ENCODE data around the gene SOAT1.
"Not testable (repeated sequence)": the region's sequence is repeated elsewhere in the genome, so short reads cannot be mapped to it uniquely, and the experiment has no call there.

SOAT1 gene

GRCh38 chr1:179293340-179294327 lies at the start of gene SOAT1:
Gene SOAT1, plus strand, starts transcription at chr1:179293797. Its CDS starts 8,888 bp downstream, at chr1:179302685.
- peak; percentile 84 to 95 (median 84) for DNase-seq (ENCODE audit: low read depth in 3 of 3)

- DNase-seq (ENCODE audit: low read depth in 3 of 3): not testable (repeated sequence)
Measured at GRCh38 chr1:179245426-179245825, 48.2 kb upstream of the SOAT1 start.

DNA sequence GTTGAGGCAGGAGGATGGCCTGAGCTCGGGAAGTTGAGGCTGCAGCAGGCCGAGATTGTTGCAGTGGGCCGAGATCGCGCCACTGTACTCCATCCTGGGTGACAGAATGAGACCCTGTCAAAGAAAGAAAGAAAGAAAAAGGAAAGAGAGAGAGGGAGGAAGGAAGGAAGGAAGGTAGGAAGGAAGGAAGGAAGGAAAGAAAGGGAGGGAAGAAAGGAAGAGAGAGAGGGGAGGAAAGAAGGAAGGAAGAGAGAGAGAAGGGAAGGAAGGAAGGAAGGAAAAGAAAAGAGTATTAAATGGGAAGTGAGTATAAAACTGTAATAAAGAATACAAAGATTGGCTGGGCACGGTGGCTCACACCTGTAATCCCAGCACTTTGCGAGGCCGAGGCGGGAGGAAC lies 45.7 kb upstream of the SOAT1 start:
- no peak for DNase-seq (ENCODE audit: low read depth in 3 of 3)

- no peak for DNase-seq (ENCODE audit: low read depth in 3 of 3)
Measured at GRCh38 chr1:179251675-179252074, 41.9 kb upstream of the SOAT1 start.

GRCh38 chr1:179252606-179253005 lies 41.0 kb upstream of the SOAT1 start:
- no peak for DNase-seq (ENCODE audit: low read depth in 3 of 3)

DNA sequence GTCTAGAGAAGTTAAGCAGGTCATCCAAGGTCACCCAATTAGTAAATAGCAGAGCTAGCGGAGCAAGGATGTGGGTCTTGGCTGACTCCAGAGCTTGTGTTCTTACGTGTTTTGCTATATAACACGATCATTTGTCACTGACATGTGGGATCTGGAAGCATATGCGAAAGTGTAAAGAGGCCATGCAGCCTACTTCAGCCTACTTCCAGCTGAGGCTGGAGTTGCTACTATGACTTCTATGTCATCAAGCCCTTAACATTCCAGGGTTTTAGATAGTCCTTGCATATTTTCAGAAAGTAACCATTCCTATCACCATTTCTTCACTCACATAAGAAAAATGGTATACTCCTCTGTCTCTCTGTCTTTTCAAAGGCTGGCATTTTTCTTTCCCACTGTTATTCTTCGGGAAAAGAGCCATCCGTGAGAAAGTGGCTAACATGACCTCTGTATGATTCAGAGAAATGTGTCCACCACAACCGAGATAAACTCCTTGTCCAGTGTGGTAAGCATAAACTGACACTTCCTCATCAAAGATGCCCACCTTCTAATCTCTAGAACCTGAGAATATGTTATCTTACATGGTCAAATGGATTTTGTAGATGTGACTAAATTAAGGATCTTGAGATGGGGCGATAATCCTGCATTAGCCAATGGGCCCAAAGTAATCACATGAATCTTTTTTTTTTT lies 40.2 kb upstream of the SOAT1 start:
- no peak for DNase-seq (ENCODE audit: low read depth in 3 of 3)

- no peak for DNase-seq (ENCODE audit: low read depth in 3 of 3)
Measured at GRCh38 chr1:179262183-179262582, 31.4 kb upstream of the SOAT1 start.

DNA sequence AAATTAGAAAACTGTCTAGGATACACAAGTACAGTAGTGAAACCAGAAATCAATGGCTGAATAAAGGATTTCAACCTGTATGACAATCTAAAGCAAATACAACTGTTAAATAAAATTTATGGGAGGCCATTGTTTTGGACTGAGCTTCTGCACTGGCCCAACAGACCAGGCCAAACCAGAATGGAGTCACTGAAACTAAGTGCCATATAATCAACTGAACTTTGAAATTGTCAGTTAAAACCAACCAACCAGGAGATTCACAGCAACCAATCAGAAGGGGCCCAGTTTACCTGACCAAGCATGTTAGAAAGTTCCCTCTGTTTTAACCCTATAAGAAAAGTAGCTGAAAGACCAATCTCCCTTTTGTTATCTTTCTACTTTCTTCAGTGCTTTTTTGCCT lies 30.5 kb upstream of the SOAT1 start:
- no peak for DNase-seq (ENCODE audit: low read depth in 3 of 3)

GRCh38 chr1:179264507-179264906 lies 29.1 kb upstream of the SOAT1 start:
- no peak for DNase-seq (ENCODE audit: low read depth in 3 of 3)

GRCh38 chr1:179269071-179269470 lies 24.5 kb upstream of the SOAT1 start:
- no peak for DNase-seq (ENCODE audit: low read depth in 3 of 3)

GRCh38 chr1:179274424-179274823 lies 19.2 kb upstream of the SOAT1 start:
- DNase-seq (ENCODE audit: low read depth in 3 of 3): not testable (repeated sequence)

GRCh38 chr1:179278920-179279319 lies 14.7 kb upstream of the SOAT1 start:
- no peak for DNase-seq (ENCODE audit: low read depth in 3 of 3)

DNA sequence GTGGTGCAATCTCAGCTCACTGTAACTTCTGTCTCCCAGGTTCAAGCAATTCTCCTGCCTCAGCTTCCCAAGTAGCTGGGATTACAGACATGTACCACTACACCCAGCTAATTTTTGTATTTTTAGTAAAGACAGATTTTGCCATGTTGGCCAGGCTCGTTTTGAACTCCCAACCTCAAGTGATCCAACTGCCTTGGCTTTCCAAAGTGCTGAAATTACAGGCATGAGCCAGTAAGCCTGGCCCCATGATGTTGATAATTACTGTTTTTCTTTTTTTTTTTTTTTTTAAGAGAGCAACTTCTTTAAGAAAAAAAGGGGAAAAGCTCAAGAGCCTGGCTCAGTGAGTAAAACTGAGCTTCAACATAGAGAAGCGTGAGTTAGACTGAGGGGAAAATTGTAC lies 9.6 kb upstream of the SOAT1 start:
- no peak for DNase-seq (ENCODE audit: low read depth in 3 of 3)

DNA sequence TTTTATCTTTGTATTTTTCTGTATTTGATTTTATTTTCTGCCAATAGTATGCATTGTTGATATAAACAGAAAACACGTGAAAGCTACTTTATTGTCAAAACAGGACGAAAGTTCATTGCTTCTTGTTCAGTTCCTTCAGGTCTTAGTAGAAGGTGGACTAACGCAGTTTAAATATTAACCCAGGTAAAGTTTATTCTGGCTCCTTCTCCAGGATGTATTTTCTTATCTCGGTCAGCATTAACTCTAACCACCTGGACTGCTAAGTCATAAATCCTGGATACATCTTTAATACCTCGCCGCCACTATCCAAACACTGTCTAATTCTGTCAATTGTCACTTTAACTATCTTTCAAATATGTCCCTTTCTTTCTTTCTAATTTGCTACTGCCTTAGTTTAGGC lies 5.7 kb upstream of the SOAT1 start:
- DNase-seq (ENCODE audit: low read depth in 3 of 3): no peak

DNA sequence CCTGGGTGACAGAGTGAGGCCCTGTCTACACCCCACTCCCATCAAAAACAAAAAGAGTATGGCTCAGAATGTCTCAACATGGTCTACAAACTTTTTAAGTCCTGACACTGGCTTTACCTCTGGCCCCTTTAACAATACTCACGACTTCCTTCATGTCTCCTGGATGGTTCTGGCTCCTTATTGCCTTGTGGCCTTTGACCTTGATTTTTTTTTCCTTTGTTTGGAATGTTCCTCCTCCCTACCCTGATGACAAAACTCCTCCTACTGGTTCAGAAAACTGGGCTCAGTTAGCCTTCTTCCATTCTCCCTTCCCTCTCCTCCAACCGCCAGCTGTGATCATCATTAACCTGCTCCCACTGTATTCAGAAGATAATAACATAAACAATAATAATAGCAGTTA lies 4.6 kb upstream of the SOAT1 start:
- no peak for DNase-seq (ENCODE audit: low read depth in 3 of 3)

- no peak for DNase-seq (ENCODE audit: low read depth in 3 of 3)
Measured at GRCh38 chr1:179295164-179295755, 1.7 kb downstream of the SOAT1 start.

- no peak for DNase-seq (ENCODE audit: low read depth in 3 of 3)
Measured at GRCh38 chr1:179296356-179297104, 2.9 kb downstream of the SOAT1 start.

DNA sequence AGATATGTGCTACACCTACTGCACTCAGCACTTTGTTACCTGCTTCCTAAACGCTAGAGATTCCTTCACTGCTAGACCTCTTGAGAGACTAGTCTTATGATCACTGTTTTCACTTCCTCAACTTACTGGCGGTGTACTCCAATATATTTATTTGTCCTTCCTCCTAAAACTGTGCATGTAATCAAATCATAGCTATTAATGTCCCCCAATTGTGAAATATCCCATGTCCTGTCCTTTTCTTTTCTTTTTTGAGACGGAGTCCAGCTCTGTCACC lies 3.4 kb downstream of the SOAT1 start:
- no peak for DNase-seq (ENCODE audit: low read depth in 3 of 3)

DNA sequence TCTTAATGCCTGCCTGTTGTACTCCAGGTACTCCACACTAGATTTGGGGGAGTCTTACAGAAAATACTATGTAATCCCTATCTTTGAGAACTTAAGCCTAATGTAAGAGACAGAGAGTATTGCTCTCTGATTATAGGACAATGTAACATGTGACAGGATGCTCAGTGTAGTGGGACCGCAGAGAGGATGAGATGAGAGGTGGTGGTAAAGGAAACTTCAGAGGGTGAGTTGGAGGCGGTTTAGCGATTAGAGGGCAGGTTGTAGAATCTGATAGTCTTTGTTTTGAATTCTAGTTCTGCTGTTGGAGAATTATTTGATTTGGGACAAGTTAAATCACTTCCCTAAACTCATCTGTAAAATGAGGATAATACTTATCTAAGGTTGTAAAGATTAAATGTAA lies 5.4 kb downstream of the SOAT1 start:
- DNase-seq (ENCODE audit: low read depth in 3 of 3): no peak

GRCh38 chr1:179300112-179300511 lies 6.5 kb downstream of the SOAT1 start:
- no peak for DNase-seq (ENCODE audit: low read depth in 3 of 3)

DNA sequence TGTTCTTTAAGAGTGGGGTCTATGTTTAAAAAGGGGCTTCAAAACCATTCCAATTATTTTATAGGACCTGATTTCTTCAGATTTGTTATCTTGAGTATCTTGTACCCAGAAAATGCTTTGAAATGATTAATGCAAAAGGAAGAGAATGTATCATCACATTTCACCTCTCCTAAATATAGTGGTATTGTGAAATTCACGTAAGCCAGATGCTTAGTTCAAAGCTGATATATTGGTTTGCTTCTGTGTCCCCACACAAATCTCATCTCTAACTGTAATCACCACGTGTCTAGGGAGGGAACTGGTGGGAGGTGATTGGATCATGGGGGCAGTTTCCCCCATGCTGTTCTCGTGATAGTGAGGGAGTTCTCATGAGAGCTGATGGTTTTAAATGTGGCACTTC lies 8.5 kb downstream of the SOAT1 start:
- no peak for DNase-seq (ENCODE audit: low read depth in 3 of 3)

DNA sequence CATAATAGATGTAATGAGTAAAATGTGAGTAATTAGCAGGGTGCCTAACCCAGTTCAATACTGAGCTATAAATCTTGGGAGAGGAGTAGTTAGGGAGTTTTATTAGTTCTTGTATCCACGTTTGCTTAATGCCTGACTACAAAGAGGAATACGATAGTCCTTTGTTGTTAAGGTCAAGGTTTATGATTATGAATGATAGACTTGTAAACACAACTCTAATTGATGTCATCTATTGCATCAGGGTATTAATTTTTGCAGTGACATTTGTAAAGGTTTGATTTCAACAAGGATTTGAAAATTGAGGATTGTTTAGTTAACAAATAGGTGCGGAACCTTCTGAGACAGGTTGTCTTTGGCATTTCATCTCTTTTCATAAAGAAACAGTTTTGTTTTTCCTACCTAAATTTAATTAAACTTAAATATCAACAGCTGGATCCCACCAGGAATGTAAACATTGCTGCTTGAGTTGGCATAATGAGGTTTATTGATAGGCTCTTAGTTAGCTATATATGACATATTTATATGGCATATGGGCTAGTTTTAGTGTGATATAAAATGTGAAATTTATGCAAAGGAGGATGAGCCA lies 9.7 kb downstream of the SOAT1 start:
- DNase-seq (ENCODE audit: low read depth in 3 of 3): no peak
